HG03439 (cell line): ENCODE results near the gene GRIK3.

Experiments used
- ATAC-seq: cut with Tn5 transposase; IDR thresholded peaks from one replicate; pipeline ENCODE4 v1.9.1; 2021; ENCODE audit warnings: mild to moderate bottlenecking, moderate library complexity; ENCODE audit not compliant: unreplicated experiment

The GRIK3 gene

DNA sequence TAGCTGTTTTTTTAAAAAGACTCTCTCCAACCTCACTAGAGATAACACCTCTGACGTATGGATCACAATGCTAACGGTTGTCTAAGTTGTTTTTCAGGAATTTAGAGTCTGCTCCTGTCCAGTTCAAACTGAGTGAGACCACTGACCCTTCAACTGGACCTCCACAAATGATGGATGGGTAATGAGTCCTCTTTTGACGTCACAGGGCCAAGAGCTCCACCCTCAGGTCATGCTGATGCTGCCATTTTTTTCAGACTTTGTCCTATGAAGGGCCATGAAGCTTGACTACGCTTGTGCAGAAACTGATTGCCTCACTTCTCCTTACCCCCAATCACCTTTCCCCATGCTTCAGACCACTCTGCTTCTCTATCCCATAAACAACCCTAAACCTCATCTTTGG is 16.6 kb downstream of the GRIK3 start:
- no peak for ATAC-seq

DNA sequence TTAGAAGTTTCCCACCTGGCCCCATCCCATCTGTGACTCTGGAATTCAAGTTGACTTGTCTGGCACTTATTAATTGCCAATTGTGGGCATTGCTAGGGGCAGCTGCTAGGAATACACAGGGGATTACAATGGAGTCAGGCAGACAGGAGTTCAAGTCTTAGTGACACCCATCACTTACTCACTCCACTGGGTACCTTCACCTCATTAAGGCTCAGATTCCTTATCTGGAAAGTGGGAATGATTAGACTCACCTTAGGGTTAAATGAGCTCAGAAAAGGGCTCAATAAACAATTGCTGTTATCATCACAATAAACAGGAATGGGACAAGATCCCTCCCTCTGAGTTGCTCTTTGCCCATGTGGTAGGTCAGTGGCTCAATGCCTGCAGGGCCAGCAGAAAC is 18.2 kb downstream of the GRIK3 start:
- ATAC-seq, result no peak

DNA sequence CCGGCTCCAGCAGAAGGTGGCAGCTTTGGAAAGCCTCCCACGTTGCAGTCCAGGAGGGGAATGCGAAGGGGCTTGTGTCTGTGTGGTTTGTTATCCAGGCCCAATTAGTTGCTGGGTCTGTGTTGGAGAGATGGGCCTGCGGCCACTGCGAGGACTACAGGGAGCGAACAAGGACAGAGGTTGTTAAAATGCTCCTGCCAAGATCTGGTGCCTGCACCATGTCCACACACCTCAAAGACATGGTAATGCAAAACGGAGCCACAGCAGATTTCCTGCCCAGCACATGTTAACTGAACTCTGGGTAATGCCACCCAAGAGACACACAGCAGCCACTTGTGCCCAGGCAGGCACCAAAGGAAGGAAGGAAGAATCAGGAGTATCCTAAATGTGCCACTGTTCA is 18.6 kb downstream of the GRIK3 start:
- ATAC-seq, result no peak

DNA sequence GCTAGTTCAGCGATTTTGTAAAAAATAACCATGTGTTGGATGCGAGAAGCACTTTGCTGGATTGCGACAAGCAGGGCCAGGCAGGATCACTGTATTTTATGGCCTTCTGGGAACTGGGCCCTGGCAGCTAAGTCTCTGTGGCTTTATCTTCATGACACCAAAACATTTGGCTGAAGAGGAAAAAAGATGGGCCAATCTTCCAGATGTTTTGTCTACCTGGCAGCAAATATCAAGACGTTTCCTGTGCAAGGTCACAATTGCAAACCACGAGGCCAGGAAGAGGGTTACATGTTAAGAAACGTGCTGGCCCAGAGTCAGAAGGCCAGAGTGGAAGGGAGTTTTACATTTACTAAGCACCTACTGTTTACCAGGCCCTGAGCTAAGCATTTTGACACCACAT is 22.1 kb downstream of the GRIK3 start:
- ATAC-seq, result no peak

DNA sequence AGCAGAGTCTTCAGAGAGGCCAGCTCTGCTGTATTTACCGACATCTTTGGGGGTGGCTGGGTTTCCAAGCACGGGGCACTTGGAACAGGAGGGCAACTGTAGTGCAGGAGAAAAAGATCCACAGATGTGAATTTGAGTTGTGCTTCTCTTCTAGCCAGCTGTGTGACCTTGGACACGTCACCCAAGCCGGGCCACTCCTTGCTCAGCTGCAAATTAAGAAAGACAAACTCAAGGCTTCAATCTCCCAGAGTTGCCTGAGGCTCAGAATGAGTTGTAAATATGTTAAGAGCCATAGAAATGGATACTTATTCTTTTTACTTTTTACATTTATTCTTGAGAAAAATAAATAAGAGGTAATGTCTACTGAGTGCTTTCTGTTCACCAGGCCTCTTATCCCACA is 24.3 kb downstream of the GRIK3 start:
- no peak for ATAC-seq

DNA sequence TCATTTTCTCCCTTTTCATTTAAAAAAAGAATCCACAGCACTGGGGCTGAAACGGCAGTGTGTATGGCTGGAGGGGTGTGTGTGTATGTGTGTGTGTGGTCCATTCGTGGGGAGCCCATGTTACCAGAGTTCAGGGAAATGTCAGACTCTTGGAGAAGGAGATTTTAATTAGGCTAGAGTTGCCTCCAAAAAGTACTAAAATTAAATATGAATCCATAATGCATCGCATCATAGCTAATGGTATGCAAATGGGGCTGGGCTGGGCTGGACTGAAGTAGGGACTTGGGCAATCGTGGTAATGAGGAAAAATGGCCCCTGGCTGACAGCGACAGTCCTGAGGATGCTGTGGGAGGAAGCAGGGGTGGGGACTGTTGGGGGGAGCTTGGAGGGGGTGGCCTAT is 24.8 kb downstream of the GRIK3 start:
- no peak for ATAC-seq

DNA sequence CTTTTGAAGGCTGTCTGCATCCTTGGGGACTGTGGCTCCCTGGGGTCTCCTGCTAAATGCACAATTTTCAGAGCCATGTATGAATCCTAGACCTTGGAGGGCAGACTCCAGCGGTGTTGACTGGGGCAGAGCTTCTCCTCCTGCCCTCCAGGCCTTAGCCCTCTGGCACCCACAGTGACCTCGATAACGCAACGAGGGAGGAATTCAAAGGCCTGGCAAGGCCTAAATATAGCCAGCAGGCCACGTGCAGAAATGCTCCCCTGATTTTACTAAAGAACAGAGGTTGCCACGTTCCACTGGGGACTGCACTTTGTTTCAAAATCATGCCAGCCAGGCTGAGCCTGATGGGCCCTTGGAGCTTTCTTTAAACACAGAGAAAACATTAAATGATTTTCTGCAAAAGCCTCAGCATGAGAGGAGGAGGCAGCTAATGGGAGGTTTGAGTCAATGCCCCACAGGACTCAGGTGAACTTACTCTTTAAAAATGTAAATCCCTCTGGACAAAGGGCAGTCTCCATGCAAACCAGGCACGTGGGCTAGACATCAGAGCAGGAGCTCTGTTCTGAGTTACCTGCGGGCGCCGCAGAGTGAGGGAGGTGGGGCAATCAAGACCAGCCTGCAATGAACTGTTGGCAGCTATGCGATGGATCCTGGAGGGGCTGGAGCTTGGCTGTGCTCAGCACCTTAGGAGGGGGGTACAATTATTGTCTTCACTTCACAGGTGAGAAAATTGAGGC is 28.0 kb downstream of the GRIK3 start:
- ATAC-seq, result no peak

DNA sequence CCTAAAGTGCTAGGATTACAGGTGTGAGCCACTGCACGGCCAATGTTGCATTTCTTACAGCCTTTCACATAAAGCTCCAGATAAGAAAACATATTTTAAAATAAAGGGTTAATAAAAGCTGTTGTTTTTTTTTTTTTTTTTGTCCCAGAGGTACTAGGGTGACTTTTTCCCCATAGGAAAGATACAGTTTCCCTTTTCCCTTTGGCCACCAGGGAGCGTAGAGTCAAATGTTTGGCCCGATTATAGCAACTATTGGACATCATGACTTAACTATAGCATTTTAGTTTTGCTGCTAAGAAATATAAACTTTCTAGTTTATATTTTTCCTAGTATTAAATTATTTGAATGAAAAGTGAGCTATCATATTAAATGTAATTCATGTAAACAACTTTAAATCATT is 31.4 kb downstream of the GRIK3 start:
- ATAC-seq, result no peak

DNA sequence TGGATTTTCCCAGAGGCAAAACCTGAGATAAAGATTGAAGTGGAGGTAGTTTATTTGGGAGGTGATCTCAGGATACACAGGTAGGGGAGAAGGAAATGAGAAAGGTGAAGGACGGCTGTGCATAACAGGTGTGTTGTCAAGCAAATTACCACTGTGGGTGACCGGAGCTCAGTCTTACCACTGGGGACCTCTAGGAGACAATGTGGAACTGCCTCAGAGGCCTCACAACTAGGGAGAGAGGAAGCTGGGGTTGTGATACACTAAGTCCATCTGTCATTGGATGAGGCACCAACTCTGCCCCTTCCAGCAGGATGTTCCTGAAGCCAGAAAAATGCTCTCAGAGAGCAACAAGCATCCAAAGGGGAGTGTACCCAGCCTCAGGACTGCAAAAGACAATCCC is 32.6 kb downstream of the GRIK3 start:
- ATAC-seq, result no peak

DNA sequence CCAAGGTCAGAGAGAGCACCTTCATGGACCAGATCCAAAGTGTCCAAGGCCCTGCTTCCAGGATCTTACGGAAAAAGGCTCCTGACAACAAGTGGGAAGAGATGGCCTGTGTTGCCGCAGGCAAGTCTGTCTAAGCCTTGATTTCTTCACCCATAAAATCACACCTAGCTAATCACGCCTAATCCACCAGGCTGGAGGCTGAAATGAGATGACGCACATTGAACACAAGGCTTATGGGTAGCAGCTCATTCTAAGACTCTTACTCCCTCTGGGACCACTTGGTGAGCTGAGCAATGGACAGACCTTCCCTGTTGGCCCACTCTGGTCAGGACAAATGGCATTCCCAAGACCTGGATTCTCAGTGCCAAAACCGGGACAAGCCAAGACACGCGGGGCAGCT is 38.2 kb downstream of the GRIK3 start:
- no peak for ATAC-seq

DNA sequence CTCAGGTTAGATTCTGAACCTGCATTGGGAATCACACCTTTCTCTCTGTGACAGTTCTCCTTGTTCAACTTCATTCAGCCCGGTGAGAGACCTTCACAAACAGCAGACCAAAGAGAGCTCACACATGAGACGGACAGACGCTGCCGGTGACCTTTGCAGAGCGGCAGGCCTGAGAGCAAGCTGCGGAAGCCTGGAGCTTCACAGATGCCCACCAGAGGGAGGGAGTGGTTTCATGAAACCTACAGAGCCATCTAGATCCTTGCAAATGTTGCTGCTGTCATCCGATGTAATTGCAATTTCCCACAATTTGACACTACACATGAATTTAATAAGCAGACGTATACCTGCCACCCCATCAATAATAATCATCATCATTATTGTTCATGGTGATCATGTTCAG is 39.4 kb downstream of the GRIK3 start:
- no peak for ATAC-seq

DNA sequence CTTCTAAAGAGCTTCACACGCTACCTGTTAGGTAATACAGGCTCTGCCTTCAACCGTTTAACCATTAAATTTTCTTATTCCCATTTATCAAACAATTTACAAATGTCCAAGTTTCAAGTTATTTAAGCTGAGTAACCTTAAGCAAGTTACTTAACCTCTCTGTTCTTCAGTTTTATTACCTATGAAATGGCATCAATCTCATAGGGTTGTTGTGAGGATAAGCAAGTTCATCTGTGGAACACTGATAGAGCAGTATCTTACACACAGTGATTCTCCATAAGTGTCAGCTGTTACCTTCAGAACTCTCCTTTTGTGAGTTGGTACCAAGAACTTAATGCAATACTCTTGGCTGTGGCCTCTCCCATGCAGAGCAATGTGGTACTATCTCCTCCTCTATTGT is 40.0 kb downstream of the GRIK3 start:
- ATAC-seq, result no peak

DNA sequence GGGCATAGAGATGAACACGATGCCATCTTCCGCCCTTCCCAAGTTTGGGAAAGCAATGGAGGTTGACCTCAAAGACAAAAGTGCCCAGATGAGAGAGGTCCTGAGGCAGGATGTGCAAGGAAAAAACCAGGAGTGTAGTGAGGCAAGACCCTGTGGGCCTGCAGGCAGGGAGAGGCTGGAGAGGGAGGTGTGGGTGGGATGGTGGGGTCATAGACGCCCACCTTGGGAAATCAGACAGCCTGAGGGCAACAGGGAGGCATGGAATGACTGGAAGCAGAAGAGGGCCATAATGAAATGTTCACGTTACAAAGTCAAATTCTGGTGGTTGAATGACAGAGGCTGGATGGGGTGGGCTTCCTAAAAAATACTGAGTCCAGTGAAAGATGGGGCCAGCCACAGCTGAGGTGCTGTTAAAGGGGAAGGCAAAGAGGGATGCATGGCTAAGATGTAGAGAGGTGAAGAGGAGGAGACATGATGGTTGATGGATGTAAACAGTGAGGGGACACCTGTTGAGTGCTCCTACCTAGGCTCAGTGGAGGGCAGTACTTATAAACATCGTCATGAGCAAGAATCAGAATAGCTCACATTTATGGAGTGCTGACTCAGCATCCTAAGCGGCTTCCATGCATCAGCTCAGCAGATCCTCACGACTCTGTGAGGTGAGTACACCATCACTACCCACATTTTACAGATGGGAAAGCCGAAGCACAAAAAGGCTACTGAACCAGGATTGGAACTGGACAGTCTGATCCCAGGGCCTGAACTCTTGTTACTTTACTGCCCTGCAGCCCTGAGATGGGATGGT is 42.0 kb downstream of the GRIK3 start:
- ATAC-seq, result no peak

DNA sequence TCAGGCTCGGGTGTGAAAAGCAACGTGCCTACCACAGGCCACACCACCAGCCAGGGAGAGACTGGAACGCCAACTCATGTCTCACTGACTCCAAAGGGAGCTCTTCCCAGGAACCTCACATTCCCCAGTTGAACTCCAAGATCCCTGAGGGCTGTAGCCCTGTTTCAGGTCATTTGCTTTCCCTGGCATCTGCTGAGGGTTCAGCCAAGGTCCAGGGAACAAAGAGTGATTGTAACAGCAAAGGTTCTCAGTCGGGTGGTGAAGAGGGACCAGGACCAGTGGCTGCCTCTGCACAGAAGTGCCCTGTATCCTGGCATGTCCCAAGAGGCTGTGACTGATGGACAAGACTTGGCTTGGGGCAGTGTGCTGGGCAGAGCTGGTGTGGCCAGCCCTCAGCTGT is 42.8 kb downstream of the GRIK3 start:
- ATAC-seq, result no peak

DNA sequence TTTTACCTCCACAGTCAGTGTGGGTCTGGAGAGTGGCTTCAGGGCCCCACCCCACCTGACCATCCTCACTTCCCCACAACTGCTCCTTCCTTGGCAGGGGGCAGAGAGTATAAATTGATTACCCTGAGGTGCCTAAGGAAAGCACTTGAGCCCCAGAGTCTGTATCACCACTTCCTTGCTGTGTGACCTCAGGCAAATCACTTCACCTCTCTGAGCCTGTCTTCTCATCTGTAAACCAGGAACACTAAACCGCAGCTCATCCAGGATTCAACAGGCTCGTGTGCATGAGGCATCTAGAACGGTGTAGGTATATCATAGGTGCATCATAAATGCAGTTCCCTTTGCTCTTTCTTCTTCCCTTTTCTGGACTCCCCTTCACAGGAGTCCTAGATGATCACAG is 43.4 kb downstream of the GRIK3 start:
- no peak for ATAC-seq

DNA sequence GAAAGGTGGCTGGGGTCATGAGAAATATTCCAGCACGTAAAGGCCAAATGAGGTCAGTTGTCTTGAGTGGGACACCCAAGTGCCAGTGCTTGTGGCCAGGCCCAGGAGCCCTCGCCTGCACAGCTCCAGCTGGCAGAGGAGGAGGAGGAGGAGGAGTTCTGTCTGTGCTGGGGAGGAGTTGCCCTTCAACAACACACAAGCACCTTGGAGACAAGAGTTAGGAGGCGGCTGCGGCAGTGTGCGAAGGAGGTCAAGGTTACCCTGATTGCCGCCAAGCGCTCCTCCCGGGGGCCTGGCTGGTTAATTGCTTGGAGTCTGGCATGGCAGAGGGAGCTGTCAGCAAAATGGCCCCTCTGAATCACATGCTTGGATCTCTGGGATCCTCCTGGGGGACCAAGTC is 45.1 kb downstream of the GRIK3 start:
- ATAC-seq, result no peak

DNA sequence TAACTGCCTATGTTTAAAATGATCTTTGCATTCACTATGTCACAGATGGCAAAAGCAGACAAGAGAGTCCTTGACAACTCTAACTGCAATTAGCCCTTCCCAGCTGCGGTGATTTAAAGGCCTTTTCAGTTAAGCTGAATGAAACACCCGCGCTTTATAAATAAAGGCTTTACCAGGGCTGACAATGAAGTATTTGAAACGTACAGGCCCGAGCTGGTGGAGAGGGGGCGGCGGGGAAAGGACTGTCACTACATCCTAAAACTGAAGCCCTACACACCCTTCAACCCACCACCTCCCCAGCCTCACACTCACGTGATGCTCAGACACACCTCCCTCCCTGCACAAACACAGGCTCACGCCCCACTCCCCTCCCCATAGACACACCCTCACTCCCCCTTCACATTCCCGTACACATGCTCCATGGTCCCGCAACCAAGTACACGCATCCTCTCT is 45.5 kb downstream of the GRIK3 start:
- ATAC-seq, result no peak

DNA sequence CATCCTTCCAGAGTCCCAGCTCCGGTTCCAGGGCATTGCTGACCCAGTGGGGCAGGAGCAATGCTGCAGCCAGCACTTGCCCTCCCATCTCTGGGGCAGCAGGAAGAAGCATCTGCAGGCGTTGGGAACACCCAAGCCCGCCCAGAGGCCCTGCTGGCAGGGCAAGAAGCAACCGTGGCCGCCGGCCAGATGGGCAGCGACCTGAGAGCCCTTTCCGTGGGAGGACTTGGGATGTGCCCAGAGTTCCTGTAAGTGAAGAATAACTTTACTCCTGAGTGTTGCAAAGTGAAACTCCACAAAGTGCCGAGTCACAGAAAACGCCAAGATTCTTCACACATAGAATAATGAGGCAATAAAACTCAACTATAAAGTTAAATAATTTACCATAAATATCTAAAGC is 46.0 kb downstream of the GRIK3 start:
- ATAC-seq, result no peak

DNA sequence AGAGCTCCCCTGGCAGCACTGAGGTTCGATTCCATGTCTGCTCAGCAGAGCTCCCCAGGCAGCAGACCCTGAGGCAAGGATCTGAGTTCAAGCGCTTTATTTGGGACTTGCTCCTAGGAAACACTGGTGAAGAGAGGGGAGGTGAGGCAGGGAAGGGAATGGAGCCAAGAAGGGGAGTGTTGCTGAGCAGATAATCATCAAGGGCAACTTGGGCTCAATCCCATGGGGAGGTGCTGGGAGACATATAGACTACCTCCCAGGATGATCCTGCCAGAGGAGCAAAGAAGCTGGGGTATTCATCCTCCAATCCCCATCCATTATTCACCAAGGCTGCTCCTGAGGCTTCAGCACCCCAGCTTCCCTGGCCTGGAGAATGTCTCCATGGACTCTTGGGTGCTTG is 47.0 kb downstream of the GRIK3 start:
- ATAC-seq, result no peak

DNA sequence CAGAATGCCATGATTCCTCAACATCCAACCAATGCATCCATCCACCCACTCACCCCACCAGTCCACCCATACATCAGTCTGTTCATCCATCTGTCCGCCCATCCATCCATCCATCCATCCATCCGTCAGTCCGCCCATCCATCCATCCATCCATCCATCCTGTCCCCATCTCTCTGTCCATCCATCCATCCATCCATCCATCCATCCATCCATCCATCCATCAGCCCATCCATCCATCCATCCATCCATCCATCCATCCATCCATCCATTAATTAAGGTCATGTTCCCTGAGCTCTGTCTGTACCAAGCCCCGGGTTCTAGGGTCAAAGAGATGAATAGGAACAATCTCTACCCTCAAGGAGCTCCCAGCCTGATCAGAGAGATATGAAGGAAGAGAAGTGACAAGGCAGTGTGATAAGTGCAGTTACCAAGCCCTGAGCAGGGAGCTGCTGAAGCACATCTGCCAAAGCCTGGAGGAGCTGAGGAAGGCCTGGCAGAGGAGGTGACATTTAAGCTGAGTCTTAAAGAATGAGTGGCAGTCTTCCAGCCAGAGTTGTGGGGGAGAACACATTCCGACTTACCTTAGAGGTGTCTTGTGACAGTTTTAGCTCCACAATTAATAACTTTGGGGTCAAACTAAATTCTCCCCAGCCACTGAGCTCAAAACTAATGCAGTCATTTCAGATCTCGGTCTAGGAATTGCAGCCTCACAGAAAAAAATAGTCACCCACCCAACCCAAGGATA is 47.9 kb downstream of the GRIK3 start:
- ATAC-seq, result no peak

DNA sequence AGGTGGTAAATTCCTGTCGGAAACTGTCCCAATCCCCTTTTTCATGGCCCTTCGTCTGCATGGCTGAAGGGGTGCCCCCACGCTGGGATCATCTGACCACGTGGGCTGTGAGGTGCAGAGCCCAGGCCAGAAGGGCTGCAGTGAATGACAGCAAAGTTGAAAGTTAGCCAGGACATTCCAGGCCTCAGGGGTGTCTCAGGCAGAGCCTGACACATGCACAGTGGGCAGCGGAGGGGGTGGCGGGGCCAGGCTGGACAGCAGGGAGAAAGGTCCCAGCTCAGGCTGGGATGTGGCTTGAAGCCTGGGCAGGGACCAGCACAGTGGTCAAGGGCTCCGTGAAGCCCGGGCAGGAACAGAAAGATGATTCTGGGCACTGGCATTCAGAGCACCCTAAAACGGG is 49.6 kb downstream of the GRIK3 start:
- no peak for ATAC-seq

DNA sequence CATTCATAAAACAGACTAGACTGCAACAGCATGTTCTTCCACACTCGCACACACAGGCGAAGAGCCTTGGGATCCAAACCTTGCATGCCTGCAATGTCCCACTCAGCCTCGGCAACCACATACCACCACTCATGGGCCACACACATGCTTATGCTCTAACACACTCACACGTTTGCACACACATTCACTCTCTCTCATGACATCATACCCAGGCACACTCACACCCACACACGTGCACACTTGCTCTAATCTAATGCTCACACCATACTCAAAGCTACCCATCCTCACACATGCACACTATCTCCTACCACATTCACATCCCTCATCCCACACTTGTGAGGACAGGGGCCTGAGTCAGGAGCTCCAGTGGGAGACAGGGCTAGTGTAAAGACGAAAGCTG is 50.3 kb downstream of the GRIK3 start:
- ATAC-seq, result no peak
